Adrenal gland (tissue), 12 donors: ENCODE data around the gene ZNF140. TPM values are rescaled to one million over a fixed set of nuclear protein-coding genes. Genes with fewer than 3 reads are reported as not detected.
A peak's percentile ranks its signal among the peaks of the same experiment; 100 is the strongest.

ENCODE experiments used
- DNase-seq, 7 donors: peaks; one replicate each; pipeline ENCODE4 v3.0.0-alpha.2; 2019 to 2020
- H3K27ac ChIP-seq, 5 donors: fragments of 200-600 bp; sonication (generic) in 4 of 5; 1 replicate in 3 of 5; 2 replicates in 2 of 5; pipeline versions ENCODE4 v1.5.1 to v1.8.0; 2016 to 2020; ENCODE audit warnings: mild to moderate bottlenecking in 1 of 5
- H3K27me3 ChIP-seq: fragments of 200-600 bp; 2 replicates; pipeline ENCODE4 v1.8.0; 2021
- H3K36me3 ChIP-seq, 2 donors: fragments of 200-600 bp; replicated peaks in 1 of 2; 1 replicate in 1 of 2; 2 replicates in 1 of 2; pipeline versions ENCODE4 v1.5.1 to v1.8.0; 2018 to 2022
- H3K4me1 ChIP-seq, 2 donors: fragments of 200-600 bp; replicated peaks in 1 of 2; 1 replicate in 1 of 2; 2 replicates in 1 of 2; pipeline versions ENCODE4 v1.5.1 to v1.8.0; 2018 to 2021
- H3K4me3 ChIP-seq, 4 donors: fragments of 200-600 bp; sonication (generic) in 3 of 4; one replicate each; pipeline ENCODE4 v1.5.1; 2016 to 2018
- H3K9me3 ChIP-seq, 3 donors: fragments of 200-600 bp; sonication (generic) in 1 of 3; replicated peaks in 1 of 3; 1 replicate in 2 of 3; 2 replicates in 1 of 3; pipeline versions ENCODE4 v1.5.1 to v1.8.0; 2016 to 2021
- POLR2A ChIP-seq, 2 donors: fragments of 450-650 bp; IDR thresholded peaks; one replicate each; pipeline ENCODE4 v1.6.1; 2017; ENCODE audit warnings: antibody characterized with exemption in 2 of 2, mild to moderate bottlenecking in 2 of 2, moderate library complexity in 1 of 2
- WGBS, 4 donors: extraction: QIAGEN DNeasy Blood & Tissue Kit in 2 of 4; methylation state at CpG; one replicate each; pipeline versions ENCODE4 v1.1.5 to v1.1.7; 2013 to 2017; 5-methylcytosine and 5-hydroxymethylcytosine counted together
- intact Hi-C, 2 donors: fragments of 100-400 bp; cut with DNase I; formaldehyde crosslinking; loops; one replicate each; pipeline versions ENCODE4 v1.14.1 to v1.15.0; 2022 to 2023
- polyA plus RNA-seq, 3 donors: library from polyadenylated mRNA; stranded (reverse); fragments of 200-250 nt in 2 of 3; fragments of 350-450 nt in 1 of 3; fragmentation: Illumina TruSeq in 1 of 3; extraction: RNeasy Lipid Tissue Mini Kit (QIAGEN cat#74804) in 1 of 3; gene quantifications; one replicate each; pipeline ENCODE4 v1.2.3, GENCODE V29; 2013 to 2014
- total RNA-seq, 9 donors: library from RNA; depleted of rRNA in 4 of 9; stranded (reverse); fragments of >200 nt in 4 of 9; fragments of 120-200 nt in 1 of 9; fragmentation: NEBNext Ultra II Directional in 1 of 9; extraction: Animal tissue kit (Norgen Biotek cat#: 25700) in 1 of 9; gene quantifications; one replicate each; pipeline versions ENCODE4 v1.1.0 to v1.2.4, GENCODE V29; 2013 to 2023
- TF ChIP-seq, protein P1 (sequence below), 6 experiments: fragments of 450-650 bp in 4 of 6; fragments of 200-600 bp in 2 of 6; sonication (generic) in 1 of 6; IDR thresholded peaks; 1 replicate in 5 of 6; 2 replicates in 1 of 6; pipeline versions ENCODE4 v1.5.1 to v1.8.0; 2016 to 2021; ENCODE audit warnings: antibody characterized with exemption in 6 of 6, mild to moderate bottlenecking in 2 of 6, moderate library complexity in 1 of 6
- donor health status: healthy with polysubstance abuse.
- donor health status: Bipolar disorder and iron deficiency.
- donor health status: DM: yes; HTN: yes; CAD: no.
- donor health status: DM: no; HTN: no; CAD: no.
- donor health status: DM: no; HTN: no; CAD: no.
- donor health status: DM: yes; HTN: yes; CAD: no.

ZNF140 gene
- total and polyA plus RNA-seq, 12 donors: 6.5 to 37.3 (median 19.9) TPM

DNA sequence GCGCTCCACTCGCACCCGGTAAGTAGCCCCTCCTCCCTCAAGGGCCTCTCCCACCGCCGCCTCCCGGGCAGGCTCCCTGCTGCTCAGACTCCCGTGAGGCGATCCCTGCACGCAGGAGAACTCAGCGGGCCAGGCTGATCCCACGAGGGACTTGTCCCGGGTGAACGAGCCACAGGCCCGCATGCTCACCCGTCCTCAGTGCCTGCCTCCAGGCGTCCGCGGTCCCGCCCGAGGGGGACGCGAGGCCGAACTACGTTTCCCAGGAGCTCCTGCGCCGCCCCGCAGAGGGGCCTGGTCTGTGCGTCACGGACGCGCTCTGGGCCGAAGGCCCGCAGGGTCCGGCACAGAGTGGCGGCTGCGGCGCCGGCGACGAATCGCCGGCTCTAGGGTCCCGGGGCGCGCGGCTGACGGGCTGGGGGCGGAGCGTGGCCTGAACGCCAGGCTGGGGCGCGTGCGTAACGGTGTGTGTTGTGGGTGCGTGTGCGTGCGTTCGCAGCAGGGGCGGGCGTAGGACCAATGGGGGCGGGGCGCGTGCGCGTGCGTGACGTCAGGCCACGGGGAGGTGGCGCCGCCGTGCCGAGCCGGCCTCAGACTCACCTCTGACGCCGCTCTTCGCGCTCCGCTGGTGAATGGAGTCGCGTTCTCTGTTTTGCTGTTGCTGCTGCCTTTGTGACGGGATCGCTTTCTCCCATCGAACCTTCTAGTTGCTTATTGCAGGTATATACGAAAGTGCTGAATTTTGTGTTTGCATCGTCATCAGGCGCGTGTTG, 49.5 kb downstream of the ZNF140 start, which contains the start of the genes ZNF10 and ZNF891:
ZNF10 (plus strand) TSS at position 590 of the 770 bp plus-strand sequence. CDS start 13,866 bp downstream, outside the sequence.
ZNF891 (minus strand) TSS at position 237 of the 770 bp plus-strand sequence. CDS start 8,356 bp downstream, outside the sequence.
- Histone ChIP-seq H3K27me3 (no peaks in the 10 kb centered on the region), H3K9me3 (peaks cover 0 to 41% (median 4%) of the 10 kb centered on the region in 3 donors), H3K36me3 (no peaks in the 10 kb centered on the region), H3K4me1 (peaks cover 8 to 12% of the 10 kb centered on the region in 2 donors), H3K27ac (peak within 1 kb of the TSS; percentile 75 to 97 (median 91)), H3K4me3 (peak within 1 kb of the TSS; percentile 10 to 82 (median 77))
- intact Hi-C loops: no loop called here
- peak; percentile 96 to 99 (median 97) for DNase-seq
- TF ChIP-seq, protein P1, sequence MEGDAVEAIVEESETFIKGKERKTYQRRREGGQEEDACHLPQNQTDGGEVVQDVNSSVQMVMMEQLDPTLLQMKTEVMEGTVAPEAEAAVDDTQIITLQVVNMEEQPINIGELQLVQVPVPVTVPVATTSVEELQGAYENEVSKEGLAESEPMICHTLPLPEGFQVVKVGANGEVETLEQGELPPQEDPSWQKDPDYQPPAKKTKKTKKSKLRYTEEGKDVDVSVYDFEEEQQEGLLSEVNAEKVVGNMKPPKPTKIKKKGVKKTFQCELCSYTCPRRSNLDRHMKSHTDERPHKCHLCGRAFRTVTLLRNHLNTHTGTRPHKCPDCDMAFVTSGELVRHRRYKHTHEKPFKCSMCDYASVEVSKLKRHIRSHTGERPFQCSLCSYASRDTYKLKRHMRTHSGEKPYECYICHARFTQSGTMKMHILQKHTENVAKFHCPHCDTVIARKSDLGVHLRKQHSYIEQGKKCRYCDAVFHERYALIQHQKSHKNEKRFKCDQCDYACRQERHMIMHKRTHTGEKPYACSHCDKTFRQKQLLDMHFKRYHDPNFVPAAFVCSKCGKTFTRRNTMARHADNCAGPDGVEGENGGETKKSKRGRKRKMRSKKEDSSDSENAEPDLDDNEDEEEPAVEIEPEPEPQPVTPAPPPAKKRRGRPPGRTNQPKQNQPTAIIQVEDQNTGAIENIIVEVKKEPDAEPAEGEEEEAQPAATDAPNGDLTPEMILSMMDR (IDR thresholded peaks at IDR 0.05): no peak
- TF ChIP-seq POLR2A (IDR thresholded peaks at IDR 0.05): peak; percentile 90 to 92
- WGBS, 4 donors: 0 to 2% (median 1%) methylated on average over 5 to 87 of the region's 87 CpGs

DNA sequence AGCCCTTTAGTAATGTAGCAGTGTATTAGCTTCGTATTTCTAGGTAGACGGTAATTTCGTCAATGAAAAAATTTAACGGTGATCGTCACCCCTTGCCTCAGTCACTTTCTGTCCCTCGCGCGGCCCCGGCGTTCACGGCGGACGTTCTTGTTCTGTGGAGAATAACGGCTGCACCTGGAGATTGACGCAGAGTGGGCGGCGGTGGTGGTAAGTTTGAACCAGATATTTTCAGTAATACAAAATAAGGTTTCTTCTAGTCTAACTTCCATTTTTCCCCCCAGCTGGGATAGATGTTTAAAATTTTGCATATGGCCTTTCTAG, 50.0 kb downstream of the ZNF140 start:
- Histone ChIP-seq H3K9me3 (peaks cover 0 to 38% (median 4%) of the 10 kb centered on the region in 3 donors), H3K4me1 (peaks cover 8 to 12% of the 10 kb centered on the region in 2 donors), H3K27ac (peak overlapping the region; percentile 75 to 97 (median 91)), H3K36me3 (no peaks in the 10 kb centered on the region), H3K4me3 (peak overlapping the region in 3 of 4 donors; percentile 28 to 76 (median 52)), H3K27me3 (no peaks in the 10 kb centered on the region)
- no peak for TF ChIP-seq POLR2A (IDR thresholded peaks at IDR 0.05)
- TF ChIP-seq, protein P1 (IDR thresholded peaks at IDR 0.05): no peak
- intact Hi-C loops: no loop called here
- WGBS, 4 donors: 0 to 1% (median 1%) methylated on average over 17 of the region's 17 CpGs
- DNase-seq: peak; percentile 28 to 84 (median 51)

DNA sequence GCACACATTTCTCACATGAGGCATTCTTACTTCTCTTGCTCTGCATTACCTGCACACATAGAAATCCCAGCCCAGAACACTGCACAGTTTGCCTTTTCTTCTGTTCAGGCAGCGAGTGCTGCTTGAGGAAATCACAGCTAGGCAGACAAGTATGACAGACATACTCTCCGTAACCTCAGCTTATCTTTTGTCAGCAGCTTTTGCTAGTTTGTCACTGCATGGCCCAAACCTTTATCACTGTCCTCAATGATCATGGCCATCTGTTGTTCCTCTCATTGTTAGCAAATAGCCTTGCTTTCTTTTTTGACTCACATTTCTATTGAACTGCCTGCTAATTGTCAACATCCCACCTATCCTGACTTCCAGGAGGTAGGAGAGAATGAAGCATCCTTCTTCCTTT, 55.0 kb downstream of the ZNF140 start:
- WGBS, 4 donors: 96 to 100% (median 98%) methylated on average over 2 of the region's 2 CpGs
- H3K4me3 ChIP-seq: no peak overlapping the region
- intact Hi-C loops: no loop called here
- H3K4me1 ChIP-seq: peaks cover 8 to 12% of the 10 kb centered on the region in 2 donors
- DNase-seq: no peak
- H3K27ac ChIP-seq: no peak overlapping the region
- H3K9me3 ChIP-seq: peaks cover 4 to 46% (median 6%) of the 10 kb centered on the region in 3 donors
- no peaks in the 10 kb centered on the region for H3K27me3 ChIP-seq
- H3K36me3 ChIP-seq: no peaks in the 10 kb centered on the region
- TF ChIP-seq, protein P1 (IDR thresholded peaks at IDR 0.05): no peak
- TF ChIP-seq POLR2A (IDR thresholded peaks at IDR 0.05): no peak

DNA sequence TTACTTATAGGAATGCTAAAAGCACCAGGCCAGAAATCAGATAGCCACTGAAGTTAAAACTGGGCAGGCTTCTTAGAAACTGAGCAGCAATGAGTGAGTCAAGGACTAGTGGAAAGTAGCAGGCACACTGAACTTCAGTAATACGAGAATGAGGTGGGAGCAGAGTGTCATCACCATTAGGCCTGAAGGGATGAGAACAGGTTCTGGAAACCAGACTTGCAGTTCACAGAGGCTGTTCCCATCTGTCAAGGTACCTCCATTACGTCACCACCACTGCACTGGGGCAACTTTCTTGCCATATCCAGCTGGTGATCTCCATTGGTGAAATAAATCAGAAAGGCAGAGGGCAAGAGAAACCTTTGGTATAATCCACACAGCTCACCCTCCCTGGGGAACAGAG, 65.3 kb downstream of the ZNF140 start:
- no peaks in the 10 kb centered on the region for H3K4me1 ChIP-seq
- peaks cover 0 to 34% of the 10 kb centered on the region in 2 donors for H3K36me3 ChIP-seq
- no peak for DNase-seq
- intact Hi-C loops: no loop called here
- H3K27ac ChIP-seq: no peak overlapping the region
- no peaks in the 10 kb centered on the region for H3K27me3 ChIP-seq
- H3K4me3 ChIP-seq: no peak overlapping the region
- H3K9me3 ChIP-seq: peaks cover 0 to 65% (median 22%) of the 10 kb centered on the region in 3 donors
- no peak for TF ChIP-seq POLR2A (IDR thresholded peaks at IDR 0.05)
- TF ChIP-seq, protein P1 (IDR thresholded peaks at IDR 0.05): no peak
- WGBS, 4 donors: 97 to 100% (median 98%) methylated on average over 2 of the region's 2 CpGs
